WERI-Rb-1 (cell line): ENCODE results near the gene RBMS1.

Experiments used
- DNase-seq: peaks from one replicate; pipeline ENCODE4 v3.0.0-alpha.2; 2020
- H3K27ac ChIP-seq: fragments of 250-450 bp; sonication (Bioruptor Pico); 2 replicates; pipeline ENCODE4 v1.5.1; 2020; ENCODE audit warnings: mild to moderate bottlenecking, moderate library complexity
- H3K27me3 ChIP-seq: fragments of 250-450 bp; sonication (Bioruptor Pico); 2 replicates; pipeline ENCODE4 v1.5.1; 2021; ENCODE audit warnings: mild to moderate bottlenecking, low read depth, moderate library complexity; ENCODE audit not compliant: insufficient read depth, severe bottlenecking
- H3K36me3 ChIP-seq: fragments of 250-450 bp; sonication (Bioruptor Pico); 2 replicates; pipeline ENCODE4 v1.5.1; 2020; ENCODE audit warnings: mild to moderate bottlenecking, moderate library complexity
- H3K4me3 ChIP-seq: 2 replicates; pipeline ENCODE4 v1.5.1; 2011; ENCODE audit warnings: low read depth, mild to moderate bottlenecking, control low read depth, low read length
- H3K9me3 ChIP-seq: fragments of 250-450 bp; sonication (Bioruptor Pico); 2 replicates; pipeline ENCODE4 v1.5.1; 2021; ENCODE audit warnings: mild to moderate bottlenecking, moderate library complexity; ENCODE audit not compliant: severe bottlenecking
- TF ChIP-seq, protein P1 (sequence below): IDR thresholded peaks from 2 replicates; pipeline ENCODE4 v1.5.1; 2011; ENCODE audit warnings: low read depth, mild to moderate bottlenecking, control low read depth, inconsistent platforms, low read length

The RBMS1 gene

DNA sequence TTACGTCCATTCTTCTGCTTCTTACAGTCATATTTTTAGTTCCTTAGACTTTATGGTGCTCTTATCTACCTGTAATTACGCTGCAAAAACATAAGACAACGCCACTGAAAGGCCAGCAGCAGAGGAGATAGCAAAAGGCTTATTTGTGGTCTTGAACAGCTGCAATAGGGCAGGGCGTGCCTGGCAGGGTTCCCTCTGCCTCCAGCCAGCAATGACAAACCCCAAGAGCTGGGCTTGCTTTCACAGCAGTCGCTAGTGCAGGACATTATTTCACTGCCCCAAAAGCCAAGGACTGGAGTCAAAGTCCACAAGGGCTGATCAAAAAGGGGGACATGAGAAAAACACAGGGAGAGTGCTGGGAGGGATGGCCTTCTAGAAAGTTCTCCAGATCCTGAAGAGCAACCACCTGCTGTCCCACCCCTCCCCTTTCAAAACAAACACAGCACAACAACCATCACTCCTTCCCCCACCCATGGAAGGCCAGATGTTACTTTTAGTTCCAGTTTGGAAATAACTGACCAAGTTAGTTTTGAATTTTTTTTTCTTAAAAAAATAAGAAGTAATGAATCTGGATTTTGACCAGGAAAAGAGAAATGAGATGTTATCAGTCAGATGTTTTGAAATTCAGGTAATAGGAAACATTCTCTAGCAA, 127.8 kb downstream of the RBMS1 start:
- TF ChIP-seq, protein P1, sequence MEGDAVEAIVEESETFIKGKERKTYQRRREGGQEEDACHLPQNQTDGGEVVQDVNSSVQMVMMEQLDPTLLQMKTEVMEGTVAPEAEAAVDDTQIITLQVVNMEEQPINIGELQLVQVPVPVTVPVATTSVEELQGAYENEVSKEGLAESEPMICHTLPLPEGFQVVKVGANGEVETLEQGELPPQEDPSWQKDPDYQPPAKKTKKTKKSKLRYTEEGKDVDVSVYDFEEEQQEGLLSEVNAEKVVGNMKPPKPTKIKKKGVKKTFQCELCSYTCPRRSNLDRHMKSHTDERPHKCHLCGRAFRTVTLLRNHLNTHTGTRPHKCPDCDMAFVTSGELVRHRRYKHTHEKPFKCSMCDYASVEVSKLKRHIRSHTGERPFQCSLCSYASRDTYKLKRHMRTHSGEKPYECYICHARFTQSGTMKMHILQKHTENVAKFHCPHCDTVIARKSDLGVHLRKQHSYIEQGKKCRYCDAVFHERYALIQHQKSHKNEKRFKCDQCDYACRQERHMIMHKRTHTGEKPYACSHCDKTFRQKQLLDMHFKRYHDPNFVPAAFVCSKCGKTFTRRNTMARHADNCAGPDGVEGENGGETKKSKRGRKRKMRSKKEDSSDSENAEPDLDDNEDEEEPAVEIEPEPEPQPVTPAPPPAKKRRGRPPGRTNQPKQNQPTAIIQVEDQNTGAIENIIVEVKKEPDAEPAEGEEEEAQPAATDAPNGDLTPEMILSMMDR: no peak
- H3K36me3 ChIP-seq: no peaks in the 10 kb centered on the region
- H3K27me3 ChIP-seq: no peaks in the 10 kb centered on the region
- H3K27ac ChIP-seq: no peak overlapping the region
- no peak for DNase-seq
- H3K9me3 ChIP-seq: no peaks in the 10 kb centered on the region
- H3K4me3 ChIP-seq: no peak overlapping the region

DNA sequence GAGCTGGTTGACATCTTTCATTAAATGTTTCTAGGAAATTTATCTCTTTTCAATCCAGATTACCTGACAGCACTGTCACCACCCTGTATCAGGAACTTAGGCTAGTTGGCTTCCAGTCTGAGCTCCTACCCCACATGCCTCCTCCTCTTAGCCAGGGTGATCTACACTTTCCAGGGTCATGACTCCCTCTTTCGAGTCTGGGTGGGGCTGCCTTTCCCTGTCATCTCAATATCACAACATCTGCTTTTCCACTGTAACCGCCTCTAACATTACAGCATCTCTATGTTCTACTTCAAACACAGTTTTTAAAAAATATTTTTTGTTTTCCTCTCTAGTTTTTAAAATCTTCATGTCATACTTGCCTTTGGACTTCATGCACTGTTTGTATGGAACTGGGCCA, 129.2 kb downstream of the RBMS1 start:
- Histone ChIP-seq H3K9me3 (no peaks in the 10 kb centered on the region), H3K36me3 (no peaks in the 10 kb centered on the region), H3K4me3 (no peak overlapping the region), H3K27me3 (no peaks in the 10 kb centered on the region), H3K27ac (no peak overlapping the region)
- TF ChIP-seq, protein P1: no peak
- no peak for DNase-seq

DNA sequence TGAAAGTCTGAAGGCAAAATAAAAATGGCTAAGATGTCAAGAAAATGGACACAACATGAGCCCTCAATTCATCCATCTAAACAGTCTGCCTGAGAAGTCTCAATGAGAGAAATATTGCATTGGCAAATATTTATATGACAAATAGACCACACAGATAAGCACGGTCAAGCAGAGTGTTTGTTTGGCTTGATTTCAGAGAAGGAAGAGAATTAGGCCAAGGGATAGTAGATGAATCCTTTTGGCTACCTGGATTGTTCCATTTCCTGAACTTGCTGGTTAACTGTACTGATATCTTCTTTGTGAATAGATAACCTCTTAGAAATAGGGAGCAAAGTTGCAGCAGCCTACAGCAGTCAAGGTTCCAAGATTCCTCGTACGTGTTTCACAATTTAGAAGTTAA, 129.6 kb downstream of the RBMS1 start:
- TF ChIP-seq, protein P1: no peak
- Histone ChIP-seq H3K27me3 (no peaks in the 10 kb centered on the region), H3K9me3 (no peaks in the 10 kb centered on the region), H3K36me3 (no peaks in the 10 kb centered on the region), H3K27ac (no peak overlapping the region), H3K4me3 (no peak overlapping the region)
- no peak for DNase-seq

DNA sequence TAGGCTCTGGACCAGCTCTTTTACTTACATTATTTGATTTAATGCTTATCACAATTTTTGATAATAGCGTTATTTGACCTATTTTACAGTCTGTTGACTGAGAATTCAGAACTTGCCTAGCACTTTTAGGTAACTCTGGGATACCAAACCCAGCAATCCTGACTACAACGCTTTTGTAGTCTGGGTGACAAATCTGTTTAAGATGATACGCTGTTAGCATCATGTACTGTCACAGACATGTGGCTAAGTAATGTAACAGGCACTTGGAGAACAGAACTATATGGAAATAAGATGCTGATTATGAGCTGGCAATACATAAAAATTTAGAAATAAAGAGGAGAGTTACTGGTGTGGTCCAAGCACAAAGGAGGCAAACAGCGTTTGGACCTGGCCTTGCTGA, 130.6 kb downstream of the RBMS1 start:
- TF ChIP-seq, protein P1: no peak
- Histone ChIP-seq H3K27me3 (no peaks in the 10 kb centered on the region), H3K9me3 (no peaks in the 10 kb centered on the region), H3K4me3 (no peak overlapping the region), H3K27ac (no peak overlapping the region), H3K36me3 (no peaks in the 10 kb centered on the region)
- DNase-seq: no peak

DNA sequence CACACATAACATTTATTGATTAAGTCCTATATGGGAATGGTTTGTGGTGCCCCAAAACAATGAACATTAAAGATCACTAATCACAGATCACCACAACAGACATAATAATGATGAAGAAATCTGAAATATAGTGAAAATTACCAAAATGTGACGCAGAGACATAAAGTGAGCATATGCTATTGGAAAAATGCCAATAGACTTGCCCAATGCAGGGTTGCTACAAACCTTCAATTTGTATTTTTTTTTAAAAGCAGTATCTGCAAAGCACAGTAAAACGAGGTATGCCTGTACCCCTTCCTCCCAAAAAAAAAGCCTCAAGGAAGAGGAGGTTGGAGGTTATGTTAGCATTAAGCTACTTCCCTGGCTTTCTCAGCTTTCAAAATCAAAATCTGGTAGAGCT, 131.1 kb downstream of the RBMS1 start:
- Histone ChIP-seq H3K27me3 (no peaks in the 10 kb centered on the region), H3K27ac (no peak overlapping the region), H3K4me3 (no peak overlapping the region), H3K36me3 (no peaks in the 10 kb centered on the region), H3K9me3 (no peaks in the 10 kb centered on the region)
- TF ChIP-seq, protein P1: no peak
- DNase-seq: no peak

DNA sequence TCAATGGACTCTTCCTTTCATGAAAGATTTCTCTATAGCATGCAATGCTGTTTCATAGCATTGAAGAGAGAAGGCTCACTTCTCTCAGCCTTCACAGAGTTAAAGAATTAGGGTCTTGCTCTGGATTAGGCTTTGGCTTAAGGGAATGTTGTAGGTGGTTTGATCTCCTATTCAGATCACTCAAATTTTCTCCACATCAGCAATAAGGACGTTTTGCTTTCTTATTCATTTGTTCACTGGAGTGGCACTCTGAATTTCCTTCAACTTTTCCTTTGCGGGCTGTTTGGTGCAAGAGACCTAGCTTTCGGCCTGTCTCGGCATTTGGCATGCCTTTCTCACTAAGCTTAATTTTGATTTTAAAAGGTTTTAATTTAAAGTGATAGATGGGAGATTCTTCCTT, 131.6 kb downstream of the RBMS1 start:
- TF ChIP-seq, protein P1: no peak
- Histone ChIP-seq H3K27me3 (no peaks in the 10 kb centered on the region), H3K27ac (no peak overlapping the region), H3K36me3 (no peaks in the 10 kb centered on the region), H3K4me3 (no peak overlapping the region), H3K9me3 (no peaks in the 10 kb centered on the region)
- DNase-seq: no peak
